HEK293T (cell line): Measurements from ENCODE around the gene SLC27A1.
"Not testable (repeated sequence)": the region's sequence is repeated elsewhere in the genome, so short reads cannot be mapped to it uniquely, and the experiment has no call there.

Experiments
- CTCF ChIA-PET: fragments of 350-600 bp; formaldehyde crosslinking; extraction: SDS; loops from one replicate; lab custom pipeline; 2021; ENCODE audit warnings: antibody characterized with exemption, inconsistent platforms; lab: Yijun Ruan, JAX
- POLR2A ChIA-PET: fragments of 350-600 bp; formaldehyde crosslinking; extraction: SDS; loops from one replicate; lab custom pipeline; 2020; ENCODE audit warnings: antibody characterized with exemption, inconsistent platforms; lab: Yijun Ruan, JAX
- DNase-seq: peaks from one replicate; pipeline ENCODE4 v3.0.0; 2012; ENCODE audit warnings: mixed read lengths; ENCODE audit errors: extremely low spot score
- ARNT ChIP-seq: fragments of 450-650 bp; IDR thresholded peaks from 2 replicates; pipeline ENCODE4 v1.6.1; 2017; ENCODE audit warnings: mild to moderate bottlenecking
- BHLHE40 ChIP-seq: fragments of 450-650 bp; IDR thresholded peaks from 2 replicates; pipeline ENCODE4 v1.6.1; 2016; ENCODE audit warnings: mild to moderate bottlenecking, moderate library complexity, borderline replicate concordance
- CTBP1 ChIP-seq: fragments of 450-650 bp; IDR thresholded peaks from 2 replicates; pipeline ENCODE4 v1.6.1; 2016; ENCODE audit warnings: borderline replicate concordance
- ELF4 ChIP-seq: fragments of 450-650 bp; IDR thresholded peaks from 2 replicates; pipeline ENCODE4 v1.6.1; 2017; ENCODE audit warnings: antibody characterized with exemption
- FOXA1 ChIP-seq: fragments of 450-650 bp; IDR thresholded peaks from 2 replicates; pipeline ENCODE4 v1.6.1; 2016; ENCODE audit warnings: mild to moderate bottlenecking
- FOXK2 ChIP-seq: fragments of 450-650 bp; IDR thresholded peaks from 2 replicates; pipeline ENCODE4 v1.6.1; 2016; ENCODE audit warnings: mild to moderate bottlenecking
- FOXM1 ChIP-seq: fragments of 450-650 bp; IDR thresholded peaks from 2 replicates; pipeline ENCODE4 v1.6.1; 2017; ENCODE audit warnings: mild to moderate bottlenecking, borderline replicate concordance
- HDGF ChIP-seq: fragments of 450-650 bp; IDR thresholded peaks from 2 replicates; pipeline ENCODE4 v1.6.1; 2017; ENCODE audit warnings: antibody characterized with exemption, borderline replicate concordance
- L3MBTL2 ChIP-seq: fragments of 450-650 bp; conservative IDR thresholded peaks from 2 replicates; pipeline ENCODE4 v1.6.1; 2016; ENCODE audit warnings: mild to moderate bottlenecking
- LEF1 ChIP-seq: fragments of 450-650 bp; IDR thresholded peaks from 2 replicates; pipeline ENCODE4 v1.6.1; 2017; ENCODE audit warnings: mild to moderate bottlenecking, borderline replicate concordance
- NFRKB ChIP-seq: fragments of 450-650 bp; IDR thresholded peaks from 2 replicates; pipeline ENCODE4 v1.6.1; 2016; ENCODE audit warnings: mild to moderate bottlenecking, moderate library complexity
- SP1 ChIP-seq: fragments of 450-650 bp; IDR thresholded peaks from 2 replicates; pipeline ENCODE4 v1.6.1; 2017
- SUZ12 ChIP-seq: fragments of 450-650 bp; IDR thresholded peaks from 2 replicates; pipeline ENCODE4 v1.6.1; 2016; ENCODE audit warnings: mild to moderate bottlenecking
- TARDBP ChIP-seq: fragments of 450-650 bp; IDR thresholded peaks from 2 replicates; pipeline ENCODE4 v1.6.1; 2016
- ZNF384 ChIP-seq: fragments of 450-650 bp; IDR thresholded peaks from 2 replicates; pipeline ENCODE4 v1.6.1; 2016
- TF ChIP-seq, protein P1 (sequence below): fragments of 450-650 bp; IDR thresholded peaks from 2 replicates; pipeline ENCODE4 v1.6.1; 2016

Gene SLC27A1

GRCh38 chr19:17549085-17549740, 78.9 kb downstream of the SLC27A1 start:
- no peak for DNase-seq
- CTCF ChIA-PET = interaction anchor here (0.6 to 1.1 kb wide), 2 partner anchors 26 to 84 kb away, joined by 3 read pairs; no protein-coding TSS in a partner anchor
- POLR2A ChIA-PET = no interaction called here
- TF ChIP-seq ELF4 (no peak), FOXK2 (no peak), FOXA1 (no peak), SP1 (no peak), NFRKB (no peak), ARNT (no peak), SUZ12 (no peak), TARDBP (no peak), FOXM1 (no peak), BHLHE40 (no peak), HDGF (no peak), CTBP1 (no peak), ZNF384 (no peak), LEF1 (no peak), L3MBTL2 (no peak)
- TF ChIP-seq, protein P1, sequence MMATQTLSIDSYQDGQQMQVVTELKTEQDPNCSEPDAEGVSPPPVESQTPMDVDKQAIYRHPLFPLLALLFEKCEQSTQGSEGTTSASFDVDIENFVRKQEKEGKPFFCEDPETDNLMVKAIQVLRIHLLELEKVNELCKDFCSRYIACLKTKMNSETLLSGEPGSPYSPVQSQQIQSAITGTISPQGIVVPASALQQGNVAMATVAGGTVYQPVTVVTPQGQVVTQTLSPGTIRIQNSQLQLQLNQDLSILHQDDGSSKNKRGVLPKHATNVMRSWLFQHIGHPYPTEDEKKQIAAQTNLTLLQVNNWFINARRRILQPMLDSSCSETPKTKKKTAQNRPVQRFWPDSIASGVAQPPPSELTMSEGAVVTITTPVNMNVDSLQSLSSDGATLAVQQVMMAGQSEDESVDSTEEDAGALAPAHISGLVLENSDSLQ = no peak

GRCh38 chr19:17550076-17550667, 79.8 kb downstream of the SLC27A1 start:
- POLR2A ChIA-PET = no interaction called here
- CTCF ChIA-PET = interaction anchor here (1.1 kb wide), 1 partner anchor 85 kb away, joined by 3 read pairs; no protein-coding TSS in a partner anchor
- TF ChIP-seq HDGF (no peak), ZNF384 (no peak)
- DNase-seq = no peak

DNA sequence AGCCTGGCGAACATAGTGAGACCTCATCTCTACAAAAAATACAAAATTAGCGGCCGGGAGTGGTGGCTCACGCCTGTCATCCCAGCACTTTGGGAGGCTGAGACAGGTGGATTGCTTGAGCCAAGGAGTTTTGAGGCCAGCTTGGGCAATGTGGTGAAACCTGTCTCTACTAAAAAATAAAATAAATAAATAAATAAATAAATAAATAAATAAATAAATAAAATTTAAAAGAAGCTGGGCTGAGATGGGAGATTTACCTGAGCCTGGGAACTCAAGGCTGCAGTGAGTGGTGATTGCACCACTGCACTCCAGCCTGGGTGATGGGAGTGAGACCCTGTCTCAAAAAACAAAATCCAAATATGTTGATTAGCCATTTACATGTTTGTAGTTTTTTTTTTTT, 82.4 kb downstream of the SLC27A1 start:
- DNase-seq, POLR2A ChIA-PET: not testable (repeated sequence)
- CTCF ChIA-PET = interaction anchor here (0.8 to 1.3 kb wide), 2 partner anchors 57 to 222 kb away, joined by 3 read pairs; no protein-coding TSS in a partner anchor

DNA sequence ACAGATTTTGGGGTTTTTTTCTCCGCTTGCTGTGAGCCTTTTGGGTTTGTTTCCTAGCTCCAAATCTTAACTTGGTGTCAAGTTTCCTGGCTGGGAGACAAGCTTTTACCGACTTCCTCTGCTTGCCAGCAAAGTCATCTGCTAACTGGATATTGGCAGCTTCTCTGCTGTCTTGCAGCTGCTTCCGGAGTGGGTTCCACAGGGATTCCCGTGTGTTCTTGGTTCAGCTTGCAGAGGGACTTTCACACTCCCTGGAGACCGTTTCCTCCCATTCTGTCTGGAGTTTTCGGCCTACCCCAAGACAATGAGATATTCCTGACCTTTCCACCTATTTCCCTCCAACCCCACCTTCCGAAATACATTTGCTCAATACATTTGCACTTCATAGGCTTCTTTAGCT, 82.9 kb downstream of the SLC27A1 start:
- ChIA-PET POLR2A (no interaction called here), CTCF (interaction anchor here (0.8 to 1.3 kb wide), 2 partner anchors 57 to 221 kb away, joined by 3 read pairs; no protein-coding TSS in a partner anchor)
- DNase-seq = no peak
- TF ChIP-seq L3MBTL2 (no peak), ZNF384 (no peak), HDGF (no peak), CTBP1 (no peak), LEF1 (no peak), ELF4 (no peak)

- ChIA-PET CTCF (no interaction called here), POLR2A (no interaction called here)
- peak; percentile 47 for TF ChIP-seq ZNF384
- TF ChIP-seq ELF4 = no peak
- DNase-seq = no peak
Measured at GRCh38 chr19:17554968-17555479, 84.7 kb downstream of the SLC27A1 start.

DNA sequence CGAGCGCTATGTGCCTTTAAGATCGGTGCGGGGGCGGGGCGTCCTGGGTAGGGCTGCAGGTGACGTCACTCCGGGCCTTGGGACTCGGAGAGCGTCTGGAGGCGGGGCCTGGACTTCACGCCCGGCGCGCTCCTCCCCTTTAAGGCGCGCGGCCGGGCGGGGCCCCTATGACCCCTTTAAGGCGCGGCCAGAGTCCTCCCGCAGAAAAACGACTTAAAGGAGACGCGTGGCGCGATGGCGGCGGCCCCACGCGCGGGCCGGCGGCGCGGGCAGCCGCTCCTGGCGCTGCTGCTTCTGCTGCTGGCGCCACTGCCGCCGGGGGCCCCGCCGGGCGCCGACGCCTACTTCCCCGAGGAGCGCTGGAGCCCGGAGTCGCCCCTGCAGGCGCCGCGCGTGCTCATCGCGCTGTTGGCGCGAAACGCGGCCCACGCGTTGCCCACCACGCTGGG, 85.2 kb downstream of the SLC27A1 start, which contains the start of gene COLGALT1:
Gene COLGALT1, plus strand, starts transcription at position 170 of the 449 bp plus-strand sequence. Its CDS starts 65 bp downstream, at position 235.
- peak; percentile 99 for DNase-seq
- POLR2A ChIA-PET = interaction anchor here (2.5 kb wide), 1 partner anchor 45 kb away, joined by 9 read pairs; the partner anchor contains the start of gene PGLS
- CTCF ChIA-PET = no interaction called here

More for the DNA sequence above, 85.2 kb downstream of the SLC27A1 start, which contains the start of gene COLGALT1:
- no peak for TF ChIP-seq ZNF384
- TF ChIP-seq CTBP1 = no peak
- 0 out of 2 replicates have a peak, but pooled peaks have one; percentile 21 for TF ChIP-seq ARNT
- TF ChIP-seq TARDBP = no peak
- no peak for TF ChIP-seq SUZ12
- no peak for TF ChIP-seq BHLHE40
- TF ChIP-seq FOXM1 = no peak
